ENCODE data around the gene NUTM2A.
"Not testable (repeated sequence)": the region's sequence is repeated elsewhere in the genome, so short reads cannot be mapped to it uniquely, and the experiment has no call there.

NUTM2A gene, protein sequence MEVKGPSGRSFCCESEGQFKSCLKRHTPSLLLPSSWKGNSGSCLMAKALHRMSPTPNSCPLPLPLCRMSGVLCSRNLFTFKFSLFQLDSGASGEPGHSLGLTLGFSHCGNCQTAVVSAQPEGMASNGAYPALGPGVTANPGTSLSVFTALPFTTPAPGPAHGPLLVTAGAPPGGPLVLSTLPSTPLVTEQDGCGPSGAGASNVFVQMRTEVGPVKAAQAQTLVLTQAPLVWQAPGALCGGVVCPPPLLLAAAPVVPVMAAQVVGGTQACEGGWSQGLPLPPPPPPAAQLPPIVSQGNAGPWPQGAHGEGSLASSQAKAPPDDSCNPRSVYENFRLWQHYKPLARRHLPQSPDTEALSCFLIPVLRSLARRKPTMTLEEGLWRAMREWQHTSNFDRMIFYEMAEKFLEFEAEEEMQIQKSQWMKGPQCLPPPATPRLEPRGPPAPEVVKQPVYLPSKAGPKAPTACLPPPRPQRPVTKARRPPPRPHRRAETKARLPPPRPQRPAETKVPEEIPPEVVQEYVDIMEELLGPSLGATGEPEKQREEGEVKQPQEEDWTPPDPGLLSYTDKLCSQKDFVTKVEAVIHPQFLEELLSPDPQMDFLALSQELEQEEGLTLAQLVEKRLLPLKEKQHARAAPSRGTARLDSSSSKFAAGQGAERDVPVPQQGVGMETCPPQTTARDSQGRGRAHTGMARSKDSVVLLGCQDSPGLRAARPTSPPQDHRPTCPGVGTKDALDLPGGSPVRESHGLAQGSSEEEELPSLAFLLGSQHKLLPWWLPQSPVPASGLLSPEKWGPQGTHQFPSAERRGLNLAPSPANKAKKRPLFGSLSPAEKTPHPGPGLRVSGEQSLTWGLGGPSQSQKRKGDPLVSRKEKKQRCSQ

DNA sequence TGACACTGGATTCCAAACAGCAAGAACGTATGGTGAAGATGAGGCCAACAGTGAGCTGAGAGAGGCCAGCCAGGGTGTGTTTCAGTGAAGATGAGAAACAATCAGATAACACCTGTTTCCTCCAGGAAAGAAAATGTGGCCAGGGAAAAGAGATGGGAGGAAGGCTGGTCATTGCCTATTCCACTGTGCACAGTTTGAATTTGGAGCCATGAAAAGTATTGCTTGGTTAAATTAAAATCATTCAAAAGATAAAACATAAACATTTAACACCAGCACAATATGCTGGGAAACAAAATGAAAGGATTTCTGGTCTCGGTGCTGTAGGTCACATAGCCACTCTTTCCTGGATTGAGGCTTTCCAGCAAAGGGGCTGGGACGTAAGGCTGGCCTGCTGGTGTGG is at the start of gene NUTM2A:
NUTM2A (plus strand) TSS at position 301 of the 400 bp plus-strand sequence. CDS start 383 bp downstream, outside the sequence.
- not testable (repeated sequence) for DNase-seq

DNA sequence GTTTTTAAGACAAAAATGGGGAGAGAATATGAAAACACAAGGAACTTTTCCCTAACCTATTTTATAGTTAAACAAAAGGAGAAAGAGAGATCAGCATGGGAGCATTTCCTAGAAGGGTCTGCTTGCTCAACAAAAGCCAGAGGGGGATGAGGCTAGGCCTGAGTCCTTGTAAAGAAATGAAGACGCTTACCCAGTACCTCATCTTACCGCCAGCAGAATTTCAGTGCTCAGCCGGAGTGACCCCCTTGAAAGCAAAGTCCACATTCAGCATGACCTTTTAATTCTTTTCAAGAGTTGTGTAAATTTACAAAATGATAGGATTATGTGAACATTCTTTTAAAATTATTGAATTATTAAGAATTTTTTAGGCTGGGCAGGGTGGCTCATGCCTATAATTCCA is 47.7 kb upstream of the NUTM2A start:
- not testable (repeated sequence) for DNase-seq

GRCh38 chr10:87184421-87184820 is 40.8 kb upstream of the NUTM2A start:
- not testable (repeated sequence) for DNase-seq

- DNase-seq: not testable (repeated sequence)
These were observed 39.2 kb upstream of the NUTM2A start for GRCh38 chr10:87186016-87186415.

DNA sequence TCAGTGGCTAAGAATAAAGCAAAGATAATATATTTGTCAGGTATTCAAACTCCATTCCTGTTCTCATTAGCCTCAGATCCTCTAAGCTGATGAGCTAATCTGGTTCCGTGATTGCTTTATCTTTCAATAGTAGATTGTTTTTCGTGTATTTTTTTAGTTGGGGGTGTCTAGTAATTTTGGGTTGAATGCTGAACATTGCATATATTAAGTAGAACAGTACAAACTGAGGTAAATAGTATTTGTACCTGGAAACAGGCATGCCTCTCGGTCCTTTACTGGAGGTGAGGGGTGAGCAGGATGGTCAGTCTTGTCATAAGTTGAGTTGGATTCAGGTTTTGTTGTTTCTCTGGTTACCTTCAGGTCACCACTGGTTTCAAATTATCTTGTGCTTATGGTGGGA is 37.7 kb upstream of the NUTM2A start:
- not testable (repeated sequence) for DNase-seq

DNA sequence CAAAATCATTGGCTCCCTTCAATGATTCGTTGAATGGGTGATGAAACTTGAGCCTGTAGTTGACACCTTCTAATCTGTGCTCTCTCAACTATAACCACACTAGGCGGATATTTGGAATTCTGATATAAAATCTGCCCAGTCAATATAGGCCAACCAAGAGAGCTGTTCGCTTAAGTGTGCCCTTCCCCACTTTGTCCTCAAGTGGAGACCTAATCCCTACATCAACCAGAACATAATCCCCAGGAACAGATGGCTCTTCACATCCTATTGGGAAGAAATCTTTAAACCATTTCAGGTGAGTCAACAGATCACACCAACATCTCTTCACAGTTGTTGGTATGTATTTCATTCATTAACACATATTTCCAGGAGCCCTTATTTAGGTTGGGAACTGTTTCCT is 33.4 kb upstream of the NUTM2A start:
- not testable (repeated sequence) for DNase-seq

GRCh38 chr10:87200924-87201323 is 24.3 kb upstream of the NUTM2A start:
- not testable (repeated sequence) for DNase-seq

DNA sequence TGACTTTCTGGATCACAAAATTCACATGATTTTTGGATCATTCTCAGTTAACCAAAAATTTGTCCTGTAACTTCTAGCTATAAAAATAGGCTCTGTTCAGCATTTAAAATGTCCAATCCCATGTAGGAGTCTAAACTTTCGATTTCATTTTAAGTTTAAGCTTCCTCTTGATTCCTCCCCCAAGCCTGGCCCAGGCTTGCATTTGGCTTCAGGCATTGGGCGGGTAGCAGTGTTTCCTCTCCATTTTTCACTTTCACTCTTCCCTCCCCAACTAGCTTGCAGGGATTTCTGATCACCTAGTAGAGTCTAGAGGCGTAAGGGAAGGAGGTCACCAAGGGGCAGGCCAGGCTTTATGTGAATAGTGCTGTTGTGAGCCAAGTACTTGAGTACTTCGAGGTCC is 20.4 kb upstream of the NUTM2A start:
- not testable (repeated sequence) for DNase-seq

GRCh38 chr10:87206922-87207321 is 18.3 kb upstream of the NUTM2A start:
- DNase-seq: not testable (repeated sequence)

DNA sequence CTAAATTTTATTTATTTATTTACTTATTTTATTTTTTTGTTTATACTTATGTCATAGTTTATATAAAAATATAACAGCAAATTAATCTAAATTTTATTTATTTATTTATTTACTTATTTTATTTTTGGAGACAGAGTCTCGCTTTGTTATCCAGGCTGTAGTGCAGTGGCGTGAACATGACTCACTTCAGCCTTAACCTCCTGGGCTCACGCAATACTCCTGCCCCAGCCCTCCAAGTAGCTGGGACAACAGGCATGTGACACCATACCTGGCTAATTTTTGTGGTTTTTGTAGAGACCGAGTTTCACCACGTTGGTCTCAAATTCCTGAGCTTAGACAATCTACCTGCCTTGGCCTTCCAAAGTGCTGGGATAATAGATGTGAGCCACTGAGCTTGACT is 14.9 kb upstream of the NUTM2A start:
- not testable (repeated sequence) for DNase-seq

DNA sequence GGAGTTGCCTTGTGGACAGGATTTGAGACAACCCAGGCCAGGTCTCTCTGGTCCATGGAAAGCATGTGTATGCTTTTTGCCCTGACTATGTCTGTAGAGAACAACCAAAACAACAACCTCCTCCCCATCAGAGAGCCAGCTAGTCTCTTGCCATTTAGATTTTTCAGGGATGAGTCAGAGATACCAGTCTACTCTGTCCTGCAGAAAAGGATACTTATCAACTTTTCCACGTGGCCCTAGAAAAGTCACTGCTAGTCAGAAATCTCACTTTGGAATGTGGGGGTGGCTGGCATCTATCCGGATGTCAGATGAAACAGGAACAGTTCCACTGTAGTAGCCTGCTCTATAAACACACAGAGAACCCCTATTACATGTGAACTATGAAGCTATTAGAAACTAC is 13.4 kb upstream of the NUTM2A start:
- DNase-seq: not testable (repeated sequence)

GRCh38 chr10:87213150-87213765 is 12.0 kb upstream of the NUTM2A start:
- not testable (repeated sequence) for DNase-seq

DNA sequence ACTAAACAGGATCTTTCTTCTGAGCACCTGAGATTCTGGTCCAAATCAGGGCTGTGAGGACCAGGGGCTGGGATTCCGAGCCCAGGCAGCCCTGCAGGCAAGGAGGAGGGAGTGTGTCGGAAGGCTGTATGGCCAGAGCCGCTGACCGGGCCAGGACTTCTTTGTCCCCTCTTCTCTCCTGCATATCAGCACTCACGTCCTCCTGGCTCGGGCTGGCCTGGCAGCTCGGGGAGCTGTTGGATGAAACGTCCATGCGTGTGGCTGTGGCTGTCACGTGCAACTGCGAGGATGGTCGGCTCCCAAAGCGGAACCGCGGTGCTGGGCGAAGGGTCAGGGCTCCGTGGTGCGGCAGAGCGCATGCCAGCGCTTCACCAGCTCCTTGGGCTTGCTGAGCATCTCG is 11.4 kb upstream of the NUTM2A start:
- not testable (repeated sequence) for DNase-seq

- DNase-seq: not testable (repeated sequence)
These were observed 9.1 kb upstream of the NUTM2A start for GRCh38 chr10:87216120-87216519.

DNA sequence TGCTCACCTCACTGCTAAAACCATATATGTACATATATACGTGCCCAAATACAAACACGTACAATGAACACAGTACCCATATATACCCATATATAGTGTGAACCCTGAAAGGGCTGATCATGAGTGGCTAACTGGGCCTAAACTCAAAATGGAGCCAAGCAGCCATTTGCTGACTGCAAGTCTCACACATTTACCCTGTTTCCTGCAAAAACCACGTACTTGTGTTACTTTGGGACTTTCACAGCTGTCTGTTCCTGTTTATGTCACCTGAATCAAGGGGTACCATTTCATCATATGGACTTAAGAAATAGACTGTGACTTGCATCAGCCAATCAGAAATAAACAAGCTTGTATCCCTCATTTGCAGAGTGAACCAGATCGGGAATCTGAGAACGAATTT is 5.9 kb upstream of the NUTM2A start:
- DNase-seq: not testable (repeated sequence)

GRCh38 chr10:87222789-87223188 is 2.5 kb upstream of the NUTM2A start:
- not testable (repeated sequence) for DNase-seq

- not testable (repeated sequence) for DNase-seq
These were observed 3.0 kb downstream of the NUTM2A start for GRCh38 chr10:87228247-87228646.

- not testable (repeated sequence) for DNase-seq
These were observed 4.0 kb downstream of the NUTM2A start for GRCh38 chr10:87229211-87229610.

- not testable (repeated sequence) for DNase-seq
These were observed 9.6 kb downstream of the NUTM2A start for GRCh38 chr10:87234854-87235253.

GRCh38 chr10:87237244-87237643 is 12.0 kb downstream of the NUTM2A start:
- not testable (repeated sequence) for DNase-seq

DNA sequence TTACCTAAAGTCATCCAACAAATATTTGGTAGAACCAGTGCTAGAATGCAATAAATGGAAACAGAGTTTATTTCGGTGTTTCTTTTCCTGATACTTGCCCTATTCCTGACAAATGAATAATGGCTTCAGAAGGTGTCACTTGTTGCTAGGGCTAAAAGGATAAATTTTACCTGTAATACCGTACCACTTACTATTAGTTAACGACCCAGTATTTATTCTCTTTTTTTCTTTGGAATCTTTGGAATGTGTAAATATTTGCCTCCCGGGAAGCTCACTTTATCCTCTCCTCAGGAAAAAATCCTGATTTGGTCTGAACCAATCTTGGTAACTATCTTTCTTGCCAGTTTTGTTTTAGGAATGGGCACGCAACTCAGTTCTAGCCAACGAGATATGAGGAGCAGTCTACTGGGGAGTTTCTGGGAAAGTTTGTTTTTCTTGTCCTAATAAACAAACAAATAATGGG is 14.1 kb downstream of the NUTM2A start:
- DNase-seq: not testable (repeated sequence)

- not testable (repeated sequence) for DNase-seq
These were observed 16.9 kb downstream of the NUTM2A start for GRCh38 chr10:87242192-87242591.

- DNase-seq: not testable (repeated sequence)
These were observed 22.1 kb downstream of the NUTM2A start for GRCh38 chr10:87247335-87247734.

Data from activated CD4-positive, alpha-beta T cell treated with anti-CD3 and anti-CD28 coated beads for 1 hour (primary cell).